B cell (primary cell): Measurements from ENCODE around the gene KAZN. TPM values are rescaled to one million over a fixed set of nuclear protein-coding genes. Genes with fewer than 3 reads are reported as not detected.

Source experiments
- ATAC-seq: fragments of 200-7000 bp; cut with Tn5 transposase; one replicate; pipeline ENCODE4 v1.10.0; 2021; ENCODE audit warnings: low read depth, mild to moderate bottlenecking, moderate number of reproducible peaks, moderate library complexity
- CTCF ChIA-PET: fragments of 350-600 bp; sonication (Branson Sonifier 250); formaldehyde crosslinking; loops from one replicate; lab custom pipeline; 2021; ENCODE audit warnings: antibody characterized with exemption, inconsistent platforms; lab: Charles Lee
- POLR2A ChIA-PET: fragments of 350-600 bp; sonication (Branson Sonifier 250); formaldehyde crosslinking; loops from one replicate; lab custom pipeline; 2021; ENCODE audit warnings: antibody characterized with exemption; lab: Charles Lee
- DNase-seq: peaks from one replicate; pipeline ENCODE4 v3.0.0; 2013
- H2AFZ ChIP-seq: 2 replicates; pipeline ENCODE4 v1.6.1; 2012; ENCODE audit warnings: mild to moderate bottlenecking, low read depth, low read length; ENCODE audit not compliant: insufficient read depth, poor library complexity, severe bottlenecking
- H3K27ac ChIP-seq, 2 donors: 1 replicate in 1 of 2; 2 replicates in 1 of 2; pipeline ENCODE4 v1.5.1; 2012 to 2013; ENCODE audit warnings: low read length in 2 of 2, mild to moderate bottlenecking in 2 of 2, moderate library complexity in 1 of 2
- H3K27me3 ChIP-seq, 4 experiments: fragments of 200-600 bp in 1 of 4; sonication (generic) in 1 of 4; replicated peaks in 1 of 4; 1 replicate in 2 of 4; 2 replicates in 2 of 4; pipeline versions ENCODE4 v1.6.1 to v1.7.0; 2013 to 2016; ENCODE audit warnings: low read length in 3 of 4, mild to moderate bottlenecking in 2 of 4, mixed read lengths in 1 of 4, moderate library complexity in 1 of 4; ENCODE audit not compliant: insufficient read depth in 4 of 4, control insufficient read depth in 3 of 4; ENCODE audit errors: control extremely low read depth in 1 of 4
- H3K36me3 ChIP-seq, 2 experiments: replicated peaks in 1 of 2; 1 replicate in 1 of 2; 2 replicates in 1 of 2; pipeline versions ENCODE4 v1.6.1 to v1.7.1; 2013; ENCODE audit warnings: low read length in 1 of 2; ENCODE audit not compliant: insufficient read depth in 2 of 2, control insufficient read depth in 1 of 2; ENCODE audit errors: control extremely low read depth in 1 of 2, extremely low read depth in 1 of 2
- H3K4me1 ChIP-seq, 2 donors: fragments of 200-600 bp in 1 of 2; sonication (generic) in 1 of 2; 1 replicate in 1 of 2; 2 replicates in 1 of 2; pipeline versions ENCODE4 v1.5.1 to v1.6.1; 2013 to 2017; ENCODE audit warnings: low read length in 2 of 2; ENCODE audit not compliant: control insufficient read depth in 2 of 2, insufficient read depth in 2 of 2
- H3K4me2 ChIP-seq: replicated peaks from 2 replicates; pipeline ENCODE3; 2012; ENCODE audit warnings: mild to moderate bottlenecking, low read depth, low read length; ENCODE audit not compliant: poor library complexity, severe bottlenecking
- H3K4me3 ChIP-seq, 5 experiments: fragments of 200-600 bp in 1 of 5; sonication (generic) in 1 of 5; 1 replicate in 3 of 5; 2 replicates in 2 of 5; pipeline versions ENCODE4 v1.5.1 to v1.7.0; 2011 to 2016; ENCODE audit warnings: low read length in 4 of 5, mild to moderate bottlenecking in 4 of 5, low read depth in 2 of 5, control low read depth in 1 of 5, moderate library complexity in 1 of 5; ENCODE audit not compliant: insufficient read depth in 1 of 5; ENCODE audit errors: control extremely low read depth in 1 of 5, extremely low read depth in 1 of 5
- H3K79me2 ChIP-seq: fragments of 200-600 bp; sonication (generic); one replicate; pipeline ENCODE4 v1.6.0; 2016; ENCODE audit warnings: low read length; ENCODE audit not compliant: control insufficient read depth, insufficient read depth
- H3K9ac ChIP-seq: fragments of 200-600 bp; sonication (generic); 2 replicates; pipeline ENCODE4 v1.6.1; 2017; ENCODE audit warnings: mild to moderate bottlenecking, low read length, moderate library complexity
- H3K9me3 ChIP-seq, 3 donors: one replicate each; pipeline versions ENCODE4 v1.6.1 to v1.7.1; 2013; ENCODE audit warnings: low read length in 2 of 3; ENCODE audit not compliant: control insufficient read depth in 2 of 3, insufficient read depth in 1 of 3; ENCODE audit errors: control extremely low read depth in 1 of 3
- H4K20me1 ChIP-seq: 2 replicates; pipeline ENCODE4 v1.6.0; 2012; ENCODE audit warnings: mild to moderate bottlenecking, low read length; ENCODE audit not compliant: insufficient read depth, control insufficient read depth, poor library complexity, severe bottlenecking
- H3K27ac Mint-ChIP-seq: one replicate; pipeline ENCODE4 v1.8.0; 2021; ENCODE audit warnings: mixed read lengths
- H3K27me3 Mint-ChIP-seq: one replicate; pipeline ENCODE4 v1.8.0; 2021; ENCODE audit warnings: mixed read lengths
- H3K4me1 Mint-ChIP-seq: one replicate; pipeline ENCODE4 v1.8.0; 2021; ENCODE audit warnings: mixed read lengths
- H3K4me3 Mint-ChIP-seq: one replicate; pipeline ENCODE4 v1.8.0; 2021; ENCODE audit warnings: mixed read lengths
- H3K9me3 Mint-ChIP-seq: one replicate; pipeline ENCODE4 v1.8.0; 2022; ENCODE audit warnings: mixed read lengths; ENCODE audit not compliant: insufficient read depth
- EZH2 ChIP-seq: IDR thresholded peaks from 2 replicates; pipeline ENCODE4 v1.6.1; 2012; ENCODE audit warnings: borderline replicate concordance, low read depth, mild to moderate bottlenecking, moderate library complexity, low read length; ENCODE audit not compliant: insufficient read depth, poor library complexity, severe bottlenecking
- WGBS: methylation state at CpG from one replicate; pipeline ENCODE4 v1.1.5; 2013; ENCODE audit warnings: missing lambda C conversion rate; ENCODE audit not compliant: insufficient coverage; 5-methylcytosine and 5-hydroxymethylcytosine counted together
- intact Hi-C: fragments of 100-400 bp; cut with micrococcal nuclease; formaldehyde crosslinking; loops from one replicate; pipeline ENCODE4 v1.10.0; 2022
- polyA plus RNA-seq: library from polyadenylated mRNA; depleted of rRNA; stranded (reverse); fragments of >200 nt; gene quantifications from 2 replicates; pipeline ENCODE4 v1.2.3, GENCODE V29; 2012
- total RNA-seq, 2 donors: library from RNA; stranded (reverse); fragments of 120-200 nt in 1 of 2; gene quantifications; 1 replicate in 1 of 2; 2 replicates in 1 of 2; pipeline versions ENCODE4 v1.2.3 to v1.2.4, GENCODE V29; 2013 to 2022
- TF ChIP-seq, protein P1 (sequence below): fragments of 200-600 bp; IDR thresholded peaks from one replicate; pipeline ENCODE4 v1.8.0; 2022; ENCODE audit warnings: antibody characterized with exemption, mild to moderate bottlenecking

KAZN gene
- total and polyA plus RNA-seq, 2 donors (not counting 1 experiment from before 2014, with no cell fraction given) = 0.13 to 0.39 TPM

DNA sequence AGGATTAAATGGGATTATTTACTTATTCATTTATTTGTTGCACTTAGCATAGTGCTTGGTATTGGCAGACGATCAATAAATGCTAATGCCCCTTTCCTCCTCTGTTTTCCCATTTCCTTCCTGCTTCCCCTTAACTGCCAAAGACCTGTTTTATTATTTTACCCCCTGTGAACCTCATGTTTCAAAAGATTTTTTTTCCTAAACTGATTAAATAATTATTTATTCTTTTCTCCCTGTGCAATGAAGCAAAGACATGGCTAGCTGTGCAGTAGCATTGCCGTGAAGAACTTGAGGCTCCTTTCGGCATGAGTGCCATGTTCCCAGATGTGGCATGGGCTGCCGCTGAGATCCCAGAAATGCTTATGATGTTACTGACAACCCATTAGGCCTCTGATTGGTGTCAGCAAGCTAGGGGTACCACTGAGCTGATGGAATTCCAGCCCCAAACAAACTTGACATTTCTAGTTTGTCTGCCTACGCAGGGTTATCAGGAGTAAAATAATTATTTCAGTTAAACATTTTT lies 288.6 kb downstream of the KAZN start:
- ChIA-PET POLR2A (no interaction called here), CTCF (no interaction called here)
- peaks cover 5 to 7% of the 10 kb centered on the region in 2 donors for H3K4me1 ChIP-seq
- H3K9me3 ChIP-seq = no peaks in the 10 kb centered on the region
- no peak overlapping the region for H3K4me2 ChIP-seq
- H3K4me3 ChIP-seq = no peak overlapping the region
- intact Hi-C loops = no loop called here
- TF ChIP-seq, protein P1, sequence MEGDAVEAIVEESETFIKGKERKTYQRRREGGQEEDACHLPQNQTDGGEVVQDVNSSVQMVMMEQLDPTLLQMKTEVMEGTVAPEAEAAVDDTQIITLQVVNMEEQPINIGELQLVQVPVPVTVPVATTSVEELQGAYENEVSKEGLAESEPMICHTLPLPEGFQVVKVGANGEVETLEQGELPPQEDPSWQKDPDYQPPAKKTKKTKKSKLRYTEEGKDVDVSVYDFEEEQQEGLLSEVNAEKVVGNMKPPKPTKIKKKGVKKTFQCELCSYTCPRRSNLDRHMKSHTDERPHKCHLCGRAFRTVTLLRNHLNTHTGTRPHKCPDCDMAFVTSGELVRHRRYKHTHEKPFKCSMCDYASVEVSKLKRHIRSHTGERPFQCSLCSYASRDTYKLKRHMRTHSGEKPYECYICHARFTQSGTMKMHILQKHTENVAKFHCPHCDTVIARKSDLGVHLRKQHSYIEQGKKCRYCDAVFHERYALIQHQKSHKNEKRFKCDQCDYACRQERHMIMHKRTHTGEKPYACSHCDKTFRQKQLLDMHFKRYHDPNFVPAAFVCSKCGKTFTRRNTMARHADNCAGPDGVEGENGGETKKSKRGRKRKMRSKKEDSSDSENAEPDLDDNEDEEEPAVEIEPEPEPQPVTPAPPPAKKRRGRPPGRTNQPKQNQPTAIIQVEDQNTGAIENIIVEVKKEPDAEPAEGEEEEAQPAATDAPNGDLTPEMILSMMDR = no peak
- no peak for TF ChIP-seq EZH2
- H3K27me3 ChIP-seq = peaks cover 0 to 3% (median 1%) of the 10 kb centered on the region in 4 experiments
- Mint-ChIP-seq H3K27me3 (peaks cover 3% of the 10 kb centered on the region), H3K9me3 (no peaks in the 10 kb centered on the region), H3K4me3 (no peak overlapping the region), H3K4me1 (peaks cover 10% of the 10 kb centered on the region), H3K27ac (no peak overlapping the region)
- H3K9ac ChIP-seq = no peak overlapping the region
- 93% methylated on average over 3 of the region's 5 CpGs for WGBS
- H3K36me3 ChIP-seq = no peaks in the 10 kb centered on the region
- DNase-seq (no peak), ATAC-seq (no peak)
- H3K79me2 ChIP-seq = no peaks in the 10 kb centered on the region
- no peak overlapping the region for H2AFZ ChIP-seq
- no peaks in the 10 kb centered on the region for H4K20me1 ChIP-seq
- no peak overlapping the region for H3K27ac ChIP-seq

DNA sequence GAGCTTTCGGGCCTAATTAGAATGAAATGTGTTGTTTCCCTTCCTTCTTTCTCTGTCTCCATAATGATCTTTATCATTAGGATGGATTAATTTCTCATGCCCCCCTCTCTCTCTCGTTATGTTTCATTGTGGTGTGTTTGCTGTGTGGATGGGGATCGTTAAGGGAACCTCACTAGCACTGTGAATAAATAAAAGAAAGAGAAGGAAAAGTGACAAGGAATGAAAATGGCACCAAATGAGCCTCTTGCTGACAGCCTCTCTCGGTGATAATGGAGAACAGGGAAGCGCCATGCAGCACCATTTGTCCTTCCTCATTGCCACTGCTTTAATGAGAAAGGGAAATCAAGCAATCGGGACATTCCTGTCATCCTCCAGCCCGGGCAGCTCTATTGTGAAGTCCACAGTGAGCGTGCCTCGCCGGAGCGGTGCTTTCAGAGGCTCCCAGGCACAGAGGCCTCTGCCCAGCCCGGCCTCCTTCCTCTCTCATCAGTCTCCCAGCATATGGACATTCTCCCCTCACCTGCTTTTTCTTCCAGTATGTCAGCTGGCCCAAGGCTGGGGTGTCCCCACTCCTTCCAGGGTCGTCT lies 289.4 kb downstream of the KAZN start:
- H3K4me1 Mint-ChIP-seq = peaks cover 3% of the 10 kb centered on the region
- Histone ChIP-seq H3K79me2 (no peaks in the 10 kb centered on the region), H3K36me3 (no peaks in the 10 kb centered on the region), H3K4me2 (no peak overlapping the region), H3K27me3 (peaks cover 0 to 3% (median 1%) of the 10 kb centered on the region in 4 experiments), H3K4me1 (no peaks in the 10 kb centered on the region), H3K27ac (no peak overlapping the region), H3K9me3 (no peaks in the 10 kb centered on the region), H3K4me3 (no peak overlapping the region), H4K20me1 (no peaks in the 10 kb centered on the region), H2AFZ (no peak overlapping the region), H3K9ac (no peak overlapping the region)
- intact Hi-C loops = no loop called here
- TF ChIP-seq EZH2 = no peak
- TF ChIP-seq, protein P1 = no peak
- ChIA-PET CTCF (no interaction called here), POLR2A (no interaction called here)
- no peak for ATAC-seq
- WGBS = 83% methylated on average over 11 of the region's 13 CpGs
- H3K27me3 Mint-ChIP-seq = peaks cover 9% of the 10 kb centered on the region
- H3K9me3 Mint-ChIP-seq = no peaks in the 10 kb centered on the region
- no peak overlapping the region for H3K27ac Mint-ChIP-seq
- DNase-seq = no peak
- H3K4me3 Mint-ChIP-seq = no peak overlapping the region
